ENCODE data around the gene SNN.

The SNN gene

DNA sequence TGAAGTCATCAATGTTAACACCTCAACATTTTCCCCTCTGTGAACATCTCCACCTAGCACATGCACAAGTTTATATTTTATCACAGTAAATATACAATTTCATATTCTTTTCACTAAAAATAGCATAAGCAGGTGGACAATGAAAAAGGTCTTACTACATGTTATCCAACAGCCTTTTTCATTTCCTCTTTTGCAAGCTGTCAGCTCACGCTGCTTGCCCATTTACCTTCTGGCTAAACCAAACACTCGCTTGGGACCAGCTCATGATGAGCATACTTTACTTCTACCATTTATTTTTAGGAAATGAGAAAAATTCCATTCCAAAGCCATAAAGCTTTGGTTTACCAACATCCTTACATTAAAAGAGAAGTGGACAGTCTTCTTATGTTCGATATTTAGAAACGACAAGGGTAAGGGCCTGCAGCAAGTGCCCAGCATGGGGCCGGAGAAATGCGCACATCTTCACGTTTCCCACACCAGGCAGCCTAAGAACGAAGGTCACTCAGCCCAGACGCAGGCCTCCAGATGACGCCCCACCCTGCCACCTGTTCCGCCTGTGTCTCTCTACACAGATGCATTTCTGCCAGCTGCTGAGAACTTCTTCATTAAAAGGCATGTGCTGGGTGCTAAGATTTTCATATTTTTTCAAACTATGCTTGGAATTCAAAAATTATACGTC is 13.9 kb downstream of the SNN start:
- no peak for DNase-seq

DNA sequence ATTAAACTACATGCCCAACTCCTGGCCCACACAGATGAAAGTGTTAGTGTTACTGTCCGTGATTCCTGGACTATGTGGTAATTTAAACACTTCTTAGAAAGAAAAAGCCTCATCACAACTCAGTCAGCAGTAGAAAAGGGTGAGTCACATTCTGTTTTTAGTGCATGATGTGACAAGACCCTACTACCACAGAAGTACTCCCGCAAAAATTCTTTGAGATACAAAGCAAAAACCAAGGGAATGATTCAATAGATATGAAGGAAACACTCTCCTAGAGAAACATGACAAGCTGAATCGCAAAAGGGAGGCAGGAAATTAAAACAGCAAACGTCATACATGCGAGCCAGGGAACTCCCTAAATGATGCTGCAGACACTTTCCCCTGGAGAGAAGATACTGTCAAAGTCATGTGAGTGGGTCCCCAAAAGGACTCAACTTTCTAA is 14.4 kb downstream of the SNN start:
- DNase-seq, result no peak

DNA sequence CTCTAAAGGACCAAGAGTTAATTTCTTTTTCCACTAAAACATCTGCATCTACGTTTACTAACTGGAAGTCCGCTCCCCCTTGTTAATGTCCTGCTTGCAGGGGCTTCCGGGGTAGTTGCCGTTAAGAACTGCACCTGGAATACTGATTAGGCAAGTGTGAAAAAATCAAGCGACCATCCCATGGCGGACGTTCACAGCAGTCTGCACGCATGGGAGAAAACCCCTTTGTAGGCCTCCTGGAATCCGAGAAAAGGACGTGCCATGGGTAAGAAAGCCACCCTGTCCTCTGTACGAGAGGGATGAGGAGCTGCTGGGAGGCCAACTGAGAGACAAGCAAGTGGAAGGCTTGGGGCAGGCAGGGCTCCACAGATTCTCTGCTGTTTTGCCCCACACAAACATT is 14.9 kb downstream of the SNN start:
- DNase-seq, result no peak

DNA sequence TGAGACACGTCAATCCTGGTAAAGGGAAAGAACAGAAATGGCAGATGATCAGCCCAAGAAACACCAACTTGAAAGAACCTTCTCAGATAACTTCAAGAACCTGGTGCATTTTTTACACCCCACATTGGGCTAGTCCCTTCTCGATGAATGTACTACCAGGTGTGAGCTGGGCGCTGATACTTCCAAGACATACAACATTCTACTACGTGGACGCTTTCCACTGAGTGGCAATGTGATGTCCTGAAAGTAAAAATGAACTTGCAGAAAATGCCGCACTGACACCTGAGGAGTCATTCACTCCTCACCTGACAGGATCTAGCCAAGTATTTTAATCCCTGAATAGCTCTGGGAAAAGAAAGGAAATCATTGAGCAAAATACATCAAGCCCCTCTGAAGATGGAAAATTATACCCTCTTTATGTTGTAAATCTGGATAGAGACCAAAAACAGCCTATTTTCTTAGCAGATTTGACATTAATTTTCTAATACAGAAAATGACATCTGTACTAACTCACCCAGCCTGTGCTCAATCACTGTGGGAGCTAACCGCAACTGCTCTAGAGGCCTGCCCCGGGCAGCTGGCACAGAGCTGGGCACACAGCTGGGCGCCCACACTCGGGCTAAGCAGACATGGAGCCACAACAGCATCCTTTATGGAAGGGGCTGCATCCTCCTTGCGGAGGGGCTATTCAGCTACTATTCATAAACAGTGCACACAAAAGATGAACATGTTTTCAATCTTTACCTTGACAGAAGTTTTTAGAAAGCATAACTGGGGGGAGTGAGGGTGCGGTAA is 16.2 kb downstream of the SNN start:
- DNase-seq, result no peak

DNA sequence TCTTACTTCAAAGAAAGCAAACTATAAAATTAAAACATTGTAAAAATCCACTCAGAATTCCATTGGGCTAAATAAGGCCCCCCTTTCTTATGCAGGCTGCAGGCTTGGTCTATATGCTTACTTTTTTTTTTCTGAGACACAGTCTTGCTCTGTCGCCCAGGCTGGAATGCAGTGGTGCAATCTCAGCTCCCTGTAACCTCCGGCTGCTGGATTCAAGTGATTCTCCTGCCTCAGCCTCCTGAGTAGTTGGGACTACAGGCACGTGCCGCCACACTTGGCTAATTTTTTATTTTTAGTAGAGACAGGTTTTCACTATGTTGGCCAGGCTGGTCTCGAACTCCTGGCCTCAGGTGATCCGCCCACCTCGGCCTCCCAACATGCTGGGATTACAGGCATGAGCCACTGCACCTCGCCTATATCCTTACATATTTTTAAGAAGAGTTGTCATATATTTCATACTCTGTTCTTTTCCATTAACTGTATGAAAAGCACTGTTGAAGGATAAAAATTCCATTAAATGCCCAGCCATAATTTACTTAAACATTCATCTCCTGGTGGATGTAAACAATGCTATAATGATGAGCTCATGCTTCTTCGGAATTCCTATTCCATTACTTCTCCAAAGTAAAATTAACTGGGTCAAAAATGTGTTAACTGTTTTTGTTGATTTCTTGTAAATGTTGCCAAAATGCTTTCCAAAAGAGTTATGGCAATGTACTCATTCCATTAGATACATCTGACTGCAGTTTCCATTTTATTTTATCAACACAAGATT is 17.8 kb downstream of the SNN start:
- no peak for DNase-seq

DNA sequence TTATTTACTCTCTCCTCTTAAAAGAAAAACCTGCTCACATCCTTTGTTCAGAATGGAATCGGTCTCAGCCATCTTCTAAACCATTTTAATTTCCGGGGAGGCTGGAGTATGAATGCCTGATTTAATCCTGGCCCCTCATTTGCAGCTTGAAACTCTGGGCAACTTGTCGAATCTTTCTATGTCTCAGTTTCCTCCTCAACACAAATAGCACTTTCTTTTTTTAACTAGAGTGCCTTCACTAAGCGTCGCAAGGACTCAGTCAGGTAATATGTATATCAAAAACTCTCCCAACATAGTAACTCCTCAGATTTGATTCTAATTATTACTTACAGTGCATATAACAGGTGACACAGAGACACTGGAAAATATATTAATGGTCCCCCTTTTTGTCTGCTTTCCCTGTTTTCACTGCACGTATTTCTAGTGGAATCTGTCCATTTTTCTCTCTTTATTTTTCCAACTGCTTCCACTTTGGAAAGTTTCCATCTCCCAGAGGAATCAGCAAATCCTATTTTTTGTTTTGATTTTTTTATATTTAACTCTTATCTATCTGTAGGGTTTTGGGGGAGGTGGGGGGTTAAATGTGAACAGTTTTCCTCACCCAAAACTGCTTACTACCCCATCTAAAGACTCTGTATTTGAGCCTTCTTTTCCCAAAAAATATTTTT is 18.6 kb downstream of the SNN start:
- no peak for DNase-seq

DNA sequence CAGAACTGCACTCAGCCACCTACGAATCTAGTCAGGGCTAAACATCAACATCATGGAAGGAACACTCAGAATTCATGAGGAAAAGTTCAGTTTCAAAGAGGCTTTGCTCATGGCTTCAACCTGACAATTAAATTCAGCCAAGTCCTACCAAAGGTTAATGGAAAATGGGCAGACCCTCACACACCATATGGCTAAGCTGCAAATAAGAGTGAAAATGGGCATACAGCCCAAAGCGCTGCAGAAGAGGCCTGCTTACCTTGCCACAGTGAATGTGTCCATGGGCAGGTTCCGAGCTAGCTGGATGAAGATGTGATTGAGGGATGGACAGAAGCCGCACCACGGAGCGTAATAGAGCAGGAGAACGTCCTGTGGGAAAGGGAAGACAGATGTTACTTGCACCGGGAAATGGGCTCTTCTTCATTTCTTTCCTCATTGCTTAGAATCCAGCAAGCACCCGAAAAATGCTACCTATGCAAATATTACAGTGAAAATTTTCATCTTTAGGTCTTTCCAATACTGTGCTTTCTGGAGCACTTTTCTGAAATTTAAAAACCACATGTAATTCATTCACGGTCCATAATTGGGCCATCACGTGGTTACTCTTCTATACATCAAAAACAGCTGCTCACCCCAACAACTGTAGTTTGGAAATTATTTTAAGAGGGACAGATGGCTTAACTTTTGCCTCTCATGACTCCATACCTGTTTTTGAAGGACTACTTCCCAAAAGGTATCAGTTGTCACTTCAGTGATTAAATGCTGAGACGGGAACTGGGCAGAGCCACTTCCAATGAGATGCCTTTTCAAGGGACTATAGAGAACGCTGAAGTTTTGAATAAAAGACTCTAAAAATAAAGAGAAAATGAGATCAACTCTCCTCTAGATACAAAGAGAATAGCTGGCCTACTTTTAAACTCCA is 19.6 kb downstream of the SNN start:
- DNase-seq, result no peak

DNA sequence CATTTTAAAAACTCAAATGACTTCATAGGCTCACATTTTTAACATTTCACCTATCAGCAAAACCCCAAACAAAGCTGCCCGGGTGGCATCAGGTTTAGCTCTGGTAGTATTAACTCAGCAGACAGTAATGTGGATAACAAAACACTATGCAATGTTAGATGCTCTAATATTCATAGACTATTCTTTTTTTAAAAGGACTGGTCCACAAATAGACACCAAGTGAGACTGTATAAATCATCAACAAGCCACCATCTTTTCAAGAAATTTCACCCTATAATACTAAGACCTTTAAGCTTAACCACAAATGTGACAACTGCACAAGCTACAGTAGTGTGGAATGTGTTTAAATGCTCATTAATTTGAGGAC is 20.2 kb downstream of the SNN start:
- DNase-seq, result no peak

DNA sequence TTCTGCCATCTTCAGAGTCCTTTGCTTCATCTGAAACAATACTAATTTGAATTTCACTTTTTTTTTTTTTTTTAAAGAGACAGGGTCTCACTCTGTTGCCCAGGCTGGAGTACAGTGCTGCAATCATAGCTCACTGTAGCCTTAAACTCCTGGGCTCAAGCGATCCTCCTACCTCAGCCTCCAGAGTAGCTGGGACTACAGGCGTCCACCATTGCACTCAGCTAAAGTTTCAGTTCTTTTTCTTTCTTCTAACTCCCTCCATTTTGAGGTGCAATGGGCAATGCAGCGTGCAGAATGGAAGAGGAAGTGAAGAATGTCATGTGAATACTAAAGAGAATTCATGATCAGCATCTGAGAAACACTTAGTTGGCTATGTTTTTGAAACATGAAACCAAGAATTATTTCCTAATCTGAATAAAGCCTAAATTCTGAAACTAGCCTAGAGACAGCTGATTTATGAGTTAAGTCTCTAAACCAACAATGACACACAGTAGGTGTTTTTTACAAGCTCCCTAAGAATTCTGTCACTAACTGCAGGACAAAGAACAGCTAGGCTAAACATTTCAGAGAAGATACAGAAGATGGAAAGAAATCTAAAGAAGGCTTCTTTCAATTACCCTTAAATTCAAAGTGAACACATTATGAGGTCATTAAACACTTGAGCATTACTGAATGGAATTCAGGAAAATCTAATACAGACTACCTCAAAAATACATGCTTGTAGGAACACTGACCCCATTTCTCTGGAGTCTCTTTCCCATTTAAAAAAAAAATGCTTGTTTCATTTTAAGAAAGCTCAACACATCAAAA is 21.0 kb downstream of the SNN start:
- DNase-seq, result no peak

DNA sequence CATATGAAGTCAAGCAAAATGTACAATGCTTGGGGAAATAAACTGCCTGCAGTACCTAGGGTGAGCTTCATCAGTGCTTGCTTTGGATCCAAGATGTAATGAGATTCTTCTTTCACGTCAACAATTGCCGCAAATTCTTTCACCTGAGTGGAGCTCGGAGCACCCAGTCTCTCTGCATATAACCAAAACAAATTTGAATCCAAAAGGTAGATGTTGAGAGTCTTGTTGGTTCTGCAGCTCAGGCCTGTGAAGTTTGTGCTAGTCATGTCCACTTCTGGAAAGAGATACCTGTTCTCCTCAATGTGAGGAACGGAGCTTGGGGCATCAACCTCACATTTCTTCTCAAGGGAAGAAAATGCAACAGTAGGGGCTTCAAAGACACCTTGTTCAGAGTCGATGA is 23.0 kb downstream of the SNN start:
- no peak for DNase-seq

DNA sequence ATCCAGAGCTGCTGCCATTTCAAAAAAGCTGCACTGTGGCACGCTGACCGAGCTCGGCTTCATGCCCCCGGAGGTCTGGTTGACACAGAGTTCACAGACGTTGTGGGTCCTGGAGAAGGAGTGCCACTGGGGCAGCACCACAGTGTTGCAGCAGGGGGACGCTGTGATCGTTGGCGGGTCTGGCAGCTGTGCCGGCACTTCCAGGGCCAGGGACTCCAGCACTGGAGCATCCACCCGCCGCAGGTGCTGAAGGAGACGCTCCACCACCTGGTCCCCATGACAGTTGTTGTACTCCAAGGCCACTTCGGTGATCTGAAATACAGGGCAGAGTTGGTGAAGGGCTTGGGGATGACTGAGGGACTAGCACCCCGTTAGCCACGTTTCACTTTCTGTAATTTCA is 23.5 kb downstream of the SNN start:
- DNase-seq, result no peak

DNA sequence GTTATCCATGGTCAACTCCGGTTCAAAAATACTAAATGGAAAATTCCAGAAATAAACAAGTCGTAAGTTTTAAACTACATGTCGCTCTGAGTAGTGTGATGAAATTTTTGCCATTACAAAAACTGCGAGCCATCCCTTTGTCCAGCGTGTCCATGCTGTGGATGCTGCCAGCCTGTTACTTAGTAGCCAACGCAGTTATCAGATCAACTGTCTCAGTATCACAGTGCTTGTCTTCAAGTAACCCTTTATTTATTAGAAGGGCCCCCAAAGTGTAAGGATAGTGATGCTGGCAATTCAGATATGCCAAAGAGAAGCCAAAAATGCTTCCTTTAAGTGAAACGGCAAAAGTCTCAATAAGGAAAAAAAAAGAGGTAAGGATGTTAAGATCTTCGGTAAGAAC is 23.9 kb downstream of the SNN start:
- DNase-seq, result no peak

DNA sequence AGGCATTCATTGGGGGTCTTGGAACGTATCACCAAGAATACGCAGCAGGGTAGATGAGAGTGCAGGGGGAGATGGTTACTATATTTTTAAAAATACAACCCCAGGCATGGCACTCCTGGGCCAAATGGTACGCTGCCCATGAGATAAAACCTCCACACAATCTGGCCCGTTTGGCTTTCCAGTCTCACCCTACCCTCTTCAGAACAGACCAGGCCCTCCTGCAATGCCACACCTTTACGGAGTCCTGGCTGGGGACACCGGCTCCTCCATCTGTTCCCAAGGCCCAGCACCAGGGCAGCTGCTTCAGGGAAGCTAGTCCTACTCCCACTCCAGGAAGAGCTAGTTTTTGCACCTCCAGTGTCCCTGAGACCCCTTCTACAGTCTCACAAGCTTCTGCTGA is 24.4 kb downstream of the SNN start:
- DNase-seq, result no peak

DNA sequence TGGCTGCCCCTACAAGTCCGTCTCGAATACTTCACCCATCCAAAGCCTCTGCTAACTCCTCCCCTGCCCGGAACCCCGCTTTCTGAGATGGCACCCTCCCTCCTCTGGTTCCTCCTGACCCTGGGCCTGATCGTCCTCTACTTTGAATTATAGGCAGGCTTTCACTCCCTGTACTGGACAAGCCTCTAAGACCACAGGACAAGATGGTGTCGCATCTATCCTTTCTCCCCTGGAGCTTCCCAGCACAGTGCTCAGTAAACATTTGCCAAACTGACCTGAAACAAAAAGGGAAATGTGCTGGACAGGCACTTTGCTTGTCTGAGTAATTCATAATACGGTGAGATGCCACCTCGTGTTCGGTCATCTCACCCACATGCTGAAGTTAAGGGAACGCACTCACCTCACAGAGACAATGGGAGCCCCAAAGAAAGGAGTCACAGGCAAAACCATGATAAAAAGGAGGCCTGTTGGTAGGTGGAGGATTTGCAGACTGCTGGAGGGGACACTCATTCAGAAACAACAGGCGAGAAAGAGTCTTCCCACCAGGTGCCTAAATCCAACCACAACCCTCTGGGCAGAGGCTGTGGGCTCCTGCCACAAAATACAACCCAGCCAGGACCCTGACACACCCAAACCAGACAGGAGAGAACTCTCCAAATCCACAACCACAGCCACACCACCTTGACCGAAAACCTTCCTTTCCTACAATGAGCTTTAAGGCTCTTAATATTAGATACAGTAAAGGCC is 28.2 kb downstream of the SNN start:
- no peak for DNase-seq

DNA sequence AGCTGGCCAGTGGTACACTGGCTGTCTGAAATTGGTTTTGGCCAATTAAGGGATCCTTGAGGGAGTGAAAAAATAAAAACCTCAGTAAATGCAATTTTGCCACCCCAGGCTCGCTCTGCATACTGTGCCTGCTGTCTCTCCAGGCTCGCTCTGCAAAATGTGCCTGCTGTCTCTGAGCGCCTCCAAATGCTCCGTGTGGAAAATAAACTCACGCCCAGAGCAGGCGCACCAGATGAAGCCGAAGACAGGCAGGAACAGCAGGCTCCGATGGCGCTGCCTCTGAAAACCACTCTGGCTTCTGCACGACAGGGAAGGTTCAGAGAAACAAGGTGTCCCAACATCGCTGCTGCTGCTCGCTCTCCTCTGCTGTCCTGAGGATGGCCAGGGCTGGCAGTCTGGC is 29.1 kb downstream of the SNN start:
- no peak for DNase-seq

DNA sequence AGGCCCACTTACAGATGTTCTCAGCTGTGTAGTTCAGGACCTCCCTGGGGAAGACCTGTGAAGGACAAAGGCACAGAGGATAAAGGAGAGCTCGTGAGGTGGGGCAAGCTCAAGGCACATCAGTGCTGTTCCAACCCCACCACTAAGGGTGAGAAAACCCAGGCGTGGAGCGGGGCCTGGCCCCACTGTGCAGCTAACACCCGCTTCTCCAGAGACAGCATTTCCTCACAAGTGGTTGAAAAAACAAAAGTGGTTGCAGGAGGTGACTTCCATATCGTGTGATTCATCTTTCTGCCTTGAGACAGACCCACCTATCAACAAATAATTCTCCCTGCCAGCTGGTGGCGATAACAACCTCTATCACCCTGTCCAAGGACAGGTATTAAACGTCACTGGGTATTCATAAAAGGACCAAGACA is 30.0 kb downstream of the SNN start:
- no peak for DNase-seq

DNA sequence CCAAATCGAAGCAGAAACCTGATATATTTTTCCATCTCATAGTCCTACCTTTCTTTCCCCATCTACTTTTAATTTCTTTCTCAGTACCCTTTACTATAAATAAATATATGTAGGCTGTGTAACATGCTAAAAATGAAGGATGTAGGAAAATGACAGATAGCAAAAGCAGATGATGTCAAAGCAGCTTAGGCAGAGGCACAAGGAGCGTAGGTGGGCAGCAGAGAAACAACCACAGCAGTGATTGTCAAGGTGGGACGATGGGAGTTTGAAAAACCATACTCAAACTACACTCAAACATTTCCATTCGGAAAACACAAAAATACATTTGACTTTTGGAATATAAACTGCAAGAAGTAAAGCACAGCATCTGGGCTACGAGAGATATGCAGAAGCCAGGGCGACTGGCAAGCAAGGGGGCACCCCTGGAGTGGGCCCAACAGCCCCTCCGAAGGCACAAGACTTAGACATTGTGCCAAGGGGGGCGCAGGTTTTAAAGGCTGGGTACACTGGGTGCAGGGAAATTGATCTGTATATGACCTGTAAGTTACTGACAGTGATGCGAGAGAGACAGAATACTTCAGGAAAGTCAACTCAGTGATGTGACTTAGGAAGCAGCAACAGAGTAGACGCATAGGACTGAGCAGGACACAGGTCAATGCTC is 31.1 kb downstream of the SNN start:
- DNase-seq, result no peak

DNA sequence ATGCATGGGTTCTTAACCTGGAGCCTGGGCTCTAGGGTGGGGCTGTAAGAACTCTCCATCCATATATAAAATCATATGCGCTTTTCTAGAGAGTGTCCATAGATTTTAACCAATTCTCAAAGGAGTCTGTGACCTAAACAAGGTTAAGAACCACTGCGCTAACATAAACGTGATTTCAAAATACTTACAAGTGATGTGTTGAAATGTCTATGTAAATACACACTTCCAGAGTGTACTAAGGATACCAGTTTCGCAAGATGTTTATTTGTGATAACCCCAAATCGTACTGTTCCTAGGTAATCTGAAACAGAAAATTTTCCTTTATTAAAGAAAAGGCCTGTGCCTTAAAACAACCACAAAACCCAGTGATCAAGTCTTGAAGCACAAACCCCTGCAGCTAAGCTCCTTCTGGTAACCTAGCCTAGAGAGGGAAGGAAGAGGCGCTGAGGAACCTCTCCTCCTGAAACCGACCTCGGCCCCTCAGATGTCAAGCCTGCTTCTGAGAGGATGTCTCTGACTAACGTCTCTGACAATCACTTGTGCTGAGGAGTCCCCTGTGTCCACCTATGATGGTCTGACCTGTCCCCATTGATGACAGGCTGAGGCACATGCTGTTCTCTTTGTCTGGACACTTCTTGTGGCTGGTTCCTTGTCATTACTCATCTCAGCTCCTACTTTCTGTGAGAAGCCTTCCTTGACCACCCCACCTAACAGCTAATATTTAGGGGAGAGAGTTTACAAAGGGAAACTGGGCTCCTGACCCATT is 32.2 kb downstream of the SNN start:
- DNase-seq, result no peak

DNA sequence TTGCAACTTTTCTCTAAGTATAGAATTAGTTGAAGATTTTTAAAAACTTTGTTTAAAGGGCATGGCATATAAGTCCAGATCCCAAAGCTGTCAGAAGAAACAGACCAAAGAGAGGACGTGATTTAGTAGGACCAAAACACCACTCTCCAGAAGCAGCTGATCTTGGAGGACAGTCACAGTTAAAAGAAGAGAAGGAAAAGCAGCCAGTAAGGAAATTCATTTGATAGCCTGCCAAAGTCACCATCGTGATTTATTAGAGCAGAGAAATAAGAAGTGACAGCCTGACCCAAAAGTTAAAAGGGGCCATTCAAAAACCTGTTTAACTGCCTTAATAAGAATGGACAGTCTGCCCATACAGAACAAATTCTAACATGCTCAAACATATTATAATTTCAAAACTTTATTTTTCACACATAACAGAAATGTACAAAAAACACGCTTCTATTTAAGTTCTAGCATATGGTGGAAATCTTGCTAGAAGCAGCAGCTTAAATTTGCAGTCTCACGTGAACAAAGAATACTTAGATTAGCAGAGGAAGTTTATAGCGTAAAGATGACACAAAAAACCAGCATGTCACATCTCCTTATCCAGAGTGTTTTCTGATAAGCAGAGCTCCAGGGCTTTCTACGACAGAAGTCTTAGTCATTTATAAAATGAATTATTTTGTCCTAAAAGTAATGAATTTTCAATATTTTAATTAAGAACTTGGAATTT is 37.2 kb downstream of the SNN start:
- no peak for DNase-seq
